Activated T-helper 9 cell treated with anti-CD3 and anti-CD28 coated beads, Interleukin-2, amount 50 U/mL, for 16 hours (primary cell): Measurements from ENCODE around the gene RGMB.

Experiments
- DNase-seq: peaks from one replicate; pipeline ENCODE4 v3.0.0-alpha.2; 2020; ENCODE audit warnings: low read depth

Gene RGMB

DNA sequence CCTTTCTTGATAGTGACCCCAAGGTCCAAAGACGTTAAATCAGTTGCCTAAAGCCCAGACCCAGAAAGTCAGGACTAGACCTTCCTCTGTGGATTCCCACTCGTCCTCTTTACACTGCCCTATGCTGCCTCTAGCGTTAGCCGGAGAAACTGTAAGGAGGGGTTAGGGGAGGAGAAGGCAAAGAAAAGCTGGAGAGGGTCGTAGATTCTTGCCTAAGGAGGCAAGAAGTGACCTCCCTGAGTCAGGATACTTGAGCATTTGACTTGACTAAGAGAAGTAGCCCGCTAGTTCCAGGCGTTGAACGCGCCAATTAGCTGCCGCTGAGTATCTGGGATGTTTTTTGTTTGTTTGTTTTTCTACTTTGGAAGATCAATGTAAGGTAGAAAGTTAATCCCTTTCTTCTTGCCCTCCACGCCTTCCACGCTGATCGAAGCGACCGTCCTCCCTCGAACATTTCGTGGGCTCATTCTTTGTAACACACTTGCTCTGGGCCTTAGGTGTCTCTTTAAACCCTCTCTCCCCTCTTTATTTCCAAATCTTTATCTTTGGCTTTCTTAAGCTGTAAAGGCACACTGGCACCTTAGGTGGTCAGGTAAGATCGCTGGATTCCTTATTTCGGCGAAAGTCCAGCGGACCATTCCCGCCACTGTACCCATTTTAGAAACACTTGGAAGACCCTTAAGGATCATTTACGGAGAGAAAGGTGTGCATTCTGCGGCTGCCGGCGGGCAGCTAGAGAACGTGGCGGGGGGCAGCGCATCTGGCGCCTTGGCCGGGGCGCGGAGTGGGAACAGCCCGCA is 5.1 kb upstream of the RGMB start:
- no peak for DNase-seq

DNA sequence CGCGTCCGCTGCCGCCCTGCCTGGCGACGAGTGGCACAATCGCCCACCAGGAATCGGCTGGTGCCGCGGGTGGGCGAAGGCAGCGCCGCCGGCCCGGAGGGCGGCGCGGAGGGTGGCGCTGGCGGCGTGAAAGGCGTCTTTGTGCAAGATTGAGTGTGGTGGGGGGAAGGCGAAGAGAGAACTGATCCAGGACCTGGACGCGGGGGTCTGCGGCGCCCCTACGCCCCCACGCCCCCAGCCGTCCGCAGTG is 4.6 kb upstream of the RGMB start:
- no peak for DNase-seq

DNA sequence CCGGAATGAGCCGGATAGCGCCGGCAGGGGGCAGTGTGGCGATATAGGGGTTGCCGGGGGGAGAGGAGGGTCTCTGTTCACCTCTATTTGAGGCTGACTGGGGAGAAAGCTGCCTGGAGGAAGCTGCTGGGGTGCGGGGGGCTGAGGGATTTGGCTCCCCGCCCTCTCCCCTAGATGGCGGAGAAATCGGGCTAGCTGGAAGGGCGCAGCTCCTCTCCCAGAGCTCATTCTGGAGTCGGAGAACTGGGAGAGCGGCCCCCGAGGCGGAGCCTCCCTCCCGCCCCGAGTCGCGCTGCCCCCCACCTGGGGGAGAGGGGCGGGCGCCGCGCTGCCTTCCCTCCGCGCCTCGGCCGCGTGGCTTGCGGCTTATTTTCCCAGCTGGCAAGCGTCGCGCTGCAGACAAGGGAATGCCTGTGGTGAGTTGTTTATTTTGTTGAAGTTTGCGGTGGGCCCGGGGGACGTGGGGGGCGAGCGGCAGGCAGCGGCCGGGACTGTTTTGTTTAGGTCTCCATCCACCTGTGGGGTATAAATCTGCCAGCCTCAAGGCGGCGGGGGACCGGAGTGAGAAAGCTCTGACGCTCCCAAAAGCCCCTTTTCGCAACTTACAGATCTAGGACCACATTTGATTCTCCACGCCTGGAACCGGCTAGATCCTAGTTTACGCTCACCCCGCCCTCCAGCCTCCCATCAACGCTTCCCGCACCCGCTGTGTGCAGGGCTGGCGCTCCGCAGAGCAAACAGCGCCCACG is 4.1 kb upstream of the RGMB start:
- DNase-seq, result peak; percentile 31

DNA sequence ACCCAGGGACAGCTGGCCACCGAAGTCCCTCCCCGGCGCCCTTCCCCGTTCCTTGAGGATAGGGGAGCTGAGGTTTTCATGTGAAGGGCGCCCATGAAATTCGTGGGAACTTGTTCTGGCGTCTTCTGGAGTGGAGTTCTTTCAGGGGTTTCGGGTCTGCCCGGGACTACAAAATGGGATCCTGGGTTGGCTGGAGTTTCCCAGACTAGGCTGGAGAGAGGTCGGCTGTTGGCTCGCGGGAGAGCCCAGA is 3.6 kb upstream of the RGMB start:
- DNase-seq, result no peak

DNA sequence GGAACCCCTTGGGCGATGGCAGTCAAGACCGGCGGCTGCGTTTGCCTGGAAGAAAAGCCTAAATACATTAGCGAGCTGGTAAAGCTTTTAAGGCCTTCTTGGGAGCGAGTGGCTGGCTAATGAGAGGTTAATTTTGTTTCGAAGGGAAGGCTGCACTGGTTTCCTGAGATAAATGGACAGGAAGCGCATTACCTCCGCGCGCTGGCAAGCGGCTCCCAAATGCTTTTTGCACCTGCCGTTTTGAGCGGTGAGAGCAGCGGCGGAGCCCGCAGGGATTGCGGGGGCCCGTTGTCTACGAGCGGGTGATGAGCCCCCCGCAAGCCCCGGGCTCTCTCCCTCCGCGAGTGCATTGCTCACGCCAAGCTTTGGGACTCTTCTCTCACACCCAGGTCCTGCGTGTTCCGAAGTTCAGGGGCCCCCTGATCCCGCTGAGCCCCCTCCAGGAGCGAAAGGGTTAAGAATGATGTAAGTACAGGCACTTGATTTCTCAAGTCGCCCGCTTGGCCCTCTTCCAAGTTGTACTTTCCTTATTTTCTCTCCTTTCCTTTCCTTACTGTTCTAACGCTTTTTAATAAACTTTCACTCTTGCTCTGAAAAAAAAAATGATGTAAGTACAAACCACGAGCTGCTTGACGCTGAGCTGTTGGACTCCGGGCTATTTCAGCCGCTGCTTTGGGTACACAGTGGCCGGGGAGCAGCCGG is 3.1 kb upstream of the RGMB start:
- DNase-seq, result peak; percentile 8

DNA sequence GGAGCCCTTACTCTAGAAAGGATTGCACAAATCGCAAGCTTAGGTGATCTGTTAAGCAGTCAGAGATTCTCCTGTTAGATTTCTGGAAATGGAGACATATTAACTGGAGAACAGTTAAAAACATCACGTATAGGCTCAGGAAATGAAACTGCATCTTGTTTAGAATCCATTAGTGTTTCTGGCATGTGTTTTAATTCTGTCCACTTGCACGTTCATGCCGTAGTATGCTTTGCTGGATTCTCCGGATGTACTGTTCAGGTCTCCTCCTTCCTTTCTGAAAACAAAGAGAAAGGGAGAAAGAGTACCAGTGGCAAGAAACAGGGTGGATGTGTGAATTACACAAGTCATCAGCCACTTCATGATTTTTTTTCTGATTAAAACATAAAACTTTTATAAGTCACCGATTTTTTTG is 2.5 kb upstream of the RGMB start:
- DNase-seq, result no peak

DNA sequence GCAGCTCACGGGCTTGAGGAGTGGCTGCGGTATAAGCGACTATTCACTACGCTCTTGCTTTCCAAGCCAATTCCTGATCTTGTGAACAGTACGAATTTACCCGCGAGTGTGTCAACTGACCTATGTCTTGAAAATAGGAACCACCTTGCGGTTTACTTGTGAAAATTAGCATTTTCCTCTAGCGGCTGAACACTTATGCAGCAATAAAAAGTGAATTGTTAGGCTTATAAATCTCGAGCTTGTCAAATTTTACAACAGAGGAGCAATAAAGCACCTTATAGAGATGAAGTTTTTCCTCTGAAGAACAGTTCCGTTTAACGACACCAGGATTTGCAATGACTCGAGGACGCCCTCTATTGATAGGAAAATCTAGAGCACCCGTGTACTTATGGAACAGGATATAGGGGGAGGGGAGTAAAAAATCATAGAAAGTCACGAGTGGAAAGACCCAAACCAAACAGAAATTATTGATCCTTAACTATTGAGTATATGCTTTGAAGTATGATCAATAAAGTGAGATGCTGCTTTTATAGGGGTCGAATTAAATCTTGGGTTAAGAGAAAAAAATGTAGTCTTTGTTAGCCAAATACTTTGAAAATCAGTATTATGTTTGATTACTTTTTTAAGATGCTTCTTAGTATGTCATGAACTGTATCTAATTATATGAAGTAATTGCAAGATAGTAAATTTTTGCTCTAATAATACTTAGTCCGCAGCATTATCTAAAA is 1.9 kb upstream of the RGMB start:
- peak; percentile 8 for DNase-seq

DNA sequence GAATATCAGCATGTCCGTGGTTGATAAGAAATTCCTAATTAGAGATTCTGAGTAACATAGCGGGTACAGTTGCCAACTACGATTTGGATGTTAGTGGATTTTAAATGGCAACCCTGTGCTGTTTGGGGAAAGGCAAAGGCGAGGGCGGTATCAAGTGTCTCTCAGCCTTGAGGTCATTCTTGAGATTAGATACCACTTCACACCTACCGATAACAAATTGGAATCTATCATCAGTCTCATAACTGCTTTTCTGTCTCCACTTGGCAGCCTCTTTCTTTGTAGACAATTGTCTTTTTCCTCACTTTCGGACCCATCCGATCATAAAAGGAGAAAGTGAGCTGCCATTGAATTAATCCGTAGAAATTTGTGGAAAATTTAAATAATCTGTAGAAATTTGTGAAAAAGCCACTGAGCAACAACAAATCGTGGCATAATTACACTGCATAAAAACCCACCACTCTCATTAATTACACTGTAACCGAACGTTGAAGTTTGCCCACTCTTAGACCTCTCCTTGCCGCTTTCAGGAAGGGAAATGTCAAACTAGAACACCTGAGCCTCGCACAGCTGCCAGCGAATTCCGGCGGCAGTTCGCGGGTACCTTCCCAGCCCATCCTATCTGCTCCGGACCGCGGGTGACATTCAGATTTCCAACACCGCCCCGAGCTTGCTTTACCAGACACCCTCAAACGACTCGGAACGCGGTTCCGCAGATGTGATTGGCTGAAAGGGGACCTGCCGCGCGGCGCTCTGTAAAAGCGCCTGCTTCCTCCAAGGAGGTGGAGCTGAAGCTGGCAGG is 849 bp upstream of the RGMB start:
- DNase-seq, result peak; percentile 33

DNA sequence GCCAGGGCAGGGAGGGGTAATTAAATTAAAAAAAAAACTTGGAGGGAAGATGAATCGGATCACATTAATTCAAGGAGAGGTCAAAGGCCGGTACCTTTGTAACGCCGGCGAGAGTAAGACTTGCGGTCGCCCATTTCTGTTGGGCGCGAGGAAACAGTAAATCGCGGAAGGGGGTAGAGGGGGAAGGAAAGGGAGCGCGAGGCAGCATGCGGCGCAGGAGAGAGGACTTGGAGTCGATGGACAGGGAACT is 324 bp upstream of the RGMB start:
- DNase-seq, result no peak

DNA sequence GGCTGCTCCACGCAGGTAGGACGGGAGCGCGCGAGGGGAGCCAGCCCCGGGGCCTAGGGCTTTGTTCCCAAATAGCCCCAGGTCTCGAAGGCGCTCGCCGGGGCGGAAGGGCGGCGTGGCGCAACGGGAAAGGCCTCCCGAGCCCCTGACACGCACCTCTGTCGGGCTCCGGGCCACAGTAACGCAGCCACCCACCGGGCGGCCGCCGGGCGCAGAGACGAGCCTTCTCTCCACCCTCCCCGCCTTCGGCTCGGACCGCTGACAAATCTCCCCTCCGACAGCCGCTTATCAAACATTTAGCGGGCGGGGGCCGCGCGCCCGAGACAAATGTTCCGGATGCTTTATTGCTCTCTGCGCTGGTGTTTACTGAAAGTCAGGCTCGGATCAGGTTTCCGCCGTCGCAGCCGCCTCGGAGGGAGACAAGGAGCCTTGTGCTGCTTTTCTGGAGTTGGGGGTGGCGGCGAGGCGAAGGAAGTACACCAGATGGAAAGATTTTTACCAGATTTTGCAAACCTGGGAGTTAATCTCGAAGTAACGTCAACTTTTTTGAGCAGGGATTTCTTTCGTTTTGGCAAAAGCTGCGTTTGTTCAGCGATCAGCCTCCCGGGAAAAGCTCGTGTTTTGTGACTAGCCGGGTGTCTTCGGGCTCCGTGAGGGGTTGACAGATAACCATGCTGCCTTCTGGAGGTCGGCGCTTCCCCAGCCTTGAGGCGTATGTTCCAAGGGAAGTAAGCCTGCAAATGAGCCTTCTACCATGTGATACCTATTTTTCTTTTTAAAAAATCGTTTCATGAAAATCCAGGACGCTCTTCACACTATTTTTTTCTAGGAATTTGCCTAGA is 950 bp downstream of the RGMB start:
- DNase-seq, result peak; percentile 33

DNA sequence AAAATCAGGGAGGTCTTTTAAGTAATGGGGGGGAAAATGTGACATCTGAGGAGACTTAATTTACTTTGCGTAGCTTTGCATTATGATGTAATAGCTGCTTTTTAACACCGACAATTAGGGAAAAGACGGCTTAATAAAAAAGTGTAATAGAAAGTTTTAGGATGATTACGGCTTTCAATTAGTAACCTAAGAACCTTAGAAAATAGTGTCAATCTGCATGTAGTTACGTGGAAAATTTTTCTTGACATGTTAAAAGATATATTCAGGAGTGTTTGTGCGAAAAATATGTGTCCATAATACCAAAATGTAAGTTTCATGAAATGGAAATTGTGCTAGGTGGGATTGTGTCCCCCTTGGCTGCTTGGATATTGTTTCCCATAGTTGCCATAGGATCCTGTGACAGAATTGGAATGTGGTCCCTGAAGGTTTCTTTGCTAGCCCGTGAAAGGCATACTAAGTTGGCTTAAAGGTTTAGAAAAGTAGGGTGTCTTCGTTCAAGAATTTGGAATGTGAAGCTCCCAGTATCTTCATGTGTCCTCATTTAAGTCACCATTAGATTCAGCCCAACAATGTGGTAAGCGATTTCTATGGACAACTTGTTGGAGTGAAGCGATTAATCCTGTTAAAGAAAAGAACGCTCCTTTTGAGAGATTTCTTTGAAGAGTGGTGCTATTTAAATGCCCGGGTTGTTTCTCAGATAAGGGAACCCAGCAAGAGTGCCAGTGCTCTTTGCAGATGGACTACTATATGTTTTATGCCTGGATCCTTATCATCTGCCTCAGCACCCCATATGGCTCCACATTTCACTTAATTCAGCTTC is 2.0 kb downstream of the RGMB start:
- no peak for DNase-seq

DNA sequence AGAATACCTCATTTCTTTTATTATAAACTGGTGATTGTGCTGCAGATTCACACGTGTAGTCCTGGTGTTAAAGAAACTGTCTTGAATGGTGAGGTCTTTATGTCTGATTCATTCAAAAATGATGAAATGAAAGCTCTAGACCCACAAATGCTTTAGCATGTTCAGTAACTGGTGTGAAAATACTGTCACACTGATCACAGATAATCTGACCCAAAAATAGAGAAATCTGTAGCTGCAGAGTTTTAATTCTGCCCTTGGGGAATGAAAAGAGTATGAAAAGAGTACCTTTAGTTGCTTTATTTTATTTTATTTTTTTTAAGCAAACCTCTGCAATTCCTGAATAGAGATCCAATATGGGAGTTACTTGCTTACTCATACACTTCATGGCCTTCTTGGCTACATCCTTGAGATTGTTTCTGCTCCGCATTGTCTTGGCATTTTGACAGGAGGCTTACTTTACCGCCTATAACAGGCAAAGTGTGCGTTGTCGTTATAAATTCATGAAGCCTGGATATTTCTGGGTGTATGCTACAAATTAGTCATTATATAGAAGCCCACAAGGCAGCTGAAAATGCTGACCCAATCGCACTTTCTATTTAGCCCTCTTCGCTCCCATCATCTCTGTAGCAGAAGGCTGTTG is 2.7 kb downstream of the RGMB start:
- DNase-seq, result no peak

DNA sequence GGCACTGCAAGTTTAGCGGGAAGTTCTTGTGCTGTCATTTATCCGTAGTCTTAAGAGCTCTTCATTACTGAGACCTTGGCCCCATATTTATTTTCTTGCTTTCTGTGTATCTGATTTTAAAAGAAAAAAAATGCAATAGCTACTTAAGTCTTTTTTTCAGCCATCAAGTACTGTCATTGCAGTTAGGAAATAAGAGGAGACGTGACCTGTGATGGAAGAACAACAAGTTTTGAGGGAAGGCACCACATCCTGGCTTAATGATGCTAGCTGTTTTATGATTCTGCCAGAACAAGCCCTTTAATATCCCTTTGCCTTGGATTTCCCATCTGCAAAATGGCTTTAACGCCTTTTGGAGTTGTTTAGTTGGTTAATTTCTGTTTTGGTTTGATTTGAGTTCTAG is 3.8 kb downstream of the RGMB start:
- no peak for DNase-seq

DNA sequence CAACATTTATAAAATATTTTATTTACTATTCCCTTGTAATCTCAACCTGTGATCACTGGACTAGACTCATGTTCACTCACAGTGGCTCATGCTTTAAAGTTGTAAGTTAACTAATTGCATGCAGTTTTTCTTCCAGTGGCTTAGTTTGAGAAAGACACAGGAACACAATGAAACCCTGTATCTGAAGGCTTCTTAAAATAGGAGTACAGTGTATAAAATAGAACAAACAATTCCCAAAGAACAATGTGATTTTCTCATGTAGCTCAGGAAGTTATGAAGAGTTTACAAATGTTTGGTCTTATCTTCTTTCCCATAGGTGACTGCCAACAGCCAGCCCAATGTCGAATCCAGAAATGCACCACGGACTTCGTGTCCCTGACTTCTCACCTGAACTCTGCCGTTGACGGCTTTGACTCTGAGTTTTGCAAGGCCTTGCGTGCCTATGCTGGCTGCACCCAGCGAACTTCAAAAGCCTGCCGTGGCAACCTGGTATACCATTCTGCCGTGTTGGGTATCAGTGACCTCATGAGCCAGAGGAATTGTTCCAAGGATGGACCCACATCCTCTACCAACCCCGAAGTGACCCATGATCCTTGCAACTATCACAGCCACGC is 5.9 kb downstream of the RGMB start:
- DNase-seq, result no peak

DNA sequence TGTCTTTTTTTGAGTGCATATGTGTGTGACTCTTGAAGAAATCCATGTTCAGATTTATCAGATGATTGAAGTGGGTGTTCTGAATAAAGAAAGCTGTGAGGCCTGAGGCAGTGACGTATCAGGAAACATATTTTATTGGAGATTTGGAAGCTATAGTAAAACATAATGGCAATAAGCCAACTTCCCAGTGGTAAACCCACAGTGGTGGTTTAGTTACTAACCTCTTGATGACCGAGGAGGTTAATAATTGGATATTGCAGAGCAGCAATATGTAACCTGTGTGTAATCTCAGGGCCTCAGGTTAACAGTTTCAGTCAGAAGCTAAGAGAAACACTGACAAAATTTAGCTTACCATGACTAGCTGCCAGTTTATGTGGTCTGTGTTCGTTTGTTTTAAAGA is 6.9 kb downstream of the RGMB start:
- no peak for DNase-seq

DNA sequence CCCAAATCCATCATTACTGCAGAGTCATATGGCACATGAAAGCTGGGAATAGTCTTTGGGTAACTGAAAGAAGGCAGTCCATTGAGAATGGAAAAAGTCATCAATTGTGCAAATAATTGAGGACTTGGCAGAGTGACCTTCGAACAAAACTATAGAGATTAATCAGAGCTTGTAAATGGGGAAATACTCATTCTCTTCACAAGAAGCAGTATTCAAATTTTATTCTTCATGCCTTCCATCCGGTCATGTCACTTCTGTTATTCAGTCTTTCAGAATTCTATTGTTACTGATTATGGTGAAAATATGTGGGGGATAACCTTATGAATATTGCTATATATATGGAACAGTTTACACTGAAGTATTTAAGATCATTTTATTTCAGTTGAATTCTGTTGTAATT is 8.1 kb downstream of the RGMB start:
- no peak for DNase-seq

DNA sequence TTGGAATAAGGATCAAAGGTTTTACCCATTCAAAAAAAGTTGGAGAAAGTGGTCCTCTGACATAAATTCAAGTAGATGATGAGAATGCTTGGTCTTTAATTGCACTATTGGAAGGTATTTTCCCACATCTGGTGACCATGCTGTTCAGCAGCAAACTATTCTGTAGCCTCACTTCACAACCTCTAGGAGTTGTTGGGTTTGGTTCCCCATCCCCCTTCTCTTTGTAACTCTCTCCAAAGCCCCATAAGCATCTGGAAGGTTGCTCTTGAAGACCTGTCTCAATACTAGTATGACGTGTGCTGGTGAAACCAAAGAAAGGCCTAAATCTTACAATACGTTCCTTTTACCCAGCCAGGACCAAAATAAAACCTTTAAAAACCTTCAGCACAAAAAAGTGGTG is 8.5 kb downstream of the RGMB start:
- DNase-seq, result no peak

DNA sequence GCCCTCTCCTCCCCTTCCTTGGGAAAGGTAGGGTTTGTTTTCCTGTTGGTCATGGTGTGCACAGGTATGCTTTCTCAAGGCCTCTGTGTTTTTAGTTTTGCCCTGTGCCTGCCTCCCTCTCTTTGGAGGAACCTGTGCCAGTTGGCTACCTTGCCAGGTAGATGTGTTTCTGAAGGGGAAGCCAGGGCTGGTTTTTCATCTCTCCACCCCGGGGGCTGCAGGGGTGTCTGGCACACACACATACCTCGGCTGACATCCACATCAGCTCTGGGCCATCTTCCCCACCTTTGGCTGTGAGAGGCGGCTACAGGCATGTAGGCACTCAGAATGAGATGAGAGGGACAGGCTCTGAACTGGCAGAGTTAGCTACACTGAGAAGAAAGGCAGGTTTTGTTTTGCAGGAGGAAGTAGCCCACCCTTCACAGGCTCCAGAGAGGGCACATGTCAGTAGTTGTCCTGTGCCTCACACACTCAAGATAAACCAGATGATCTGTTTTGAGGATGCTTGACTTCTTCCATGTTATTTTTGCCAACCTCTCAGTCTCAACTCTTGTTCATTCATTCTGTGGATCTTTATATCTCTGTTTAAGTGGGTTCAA is 9.7 kb downstream of the RGMB start:
- no peak for DNase-seq

DNA sequence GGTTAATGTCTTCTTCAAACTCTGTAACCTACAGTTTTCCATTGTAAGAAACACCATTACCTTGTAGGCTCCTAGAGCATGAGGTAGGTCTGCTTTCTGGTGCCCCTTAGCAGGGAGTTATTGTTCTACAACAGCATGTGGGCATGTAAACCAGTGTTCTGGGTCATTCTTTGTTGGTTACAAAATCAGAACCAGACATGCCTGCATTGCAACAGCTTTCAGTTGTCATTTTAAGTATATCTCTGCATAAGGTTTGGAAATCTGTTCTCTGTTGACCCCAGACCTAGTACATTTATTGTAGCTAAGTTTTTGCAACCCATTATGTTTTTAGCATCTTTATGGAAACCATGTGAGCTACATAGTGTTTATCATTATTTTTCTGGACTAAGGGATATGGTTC is 10.9 kb downstream of the RGMB start:
- no peak for DNase-seq
